GM12872 (cell line): ENCODE results near the gene FAM217B.

Source experiments
- TF ChIP-seq, protein P1 (sequence below): IDR thresholded peaks from 3 replicates; pipeline ENCODE4 v1.5.1; 2011; ENCODE audit warnings: low read depth, mild to moderate bottlenecking, low read length, moderate library complexity; ENCODE audit not compliant: insufficient read depth

FAM217B gene

DNA sequence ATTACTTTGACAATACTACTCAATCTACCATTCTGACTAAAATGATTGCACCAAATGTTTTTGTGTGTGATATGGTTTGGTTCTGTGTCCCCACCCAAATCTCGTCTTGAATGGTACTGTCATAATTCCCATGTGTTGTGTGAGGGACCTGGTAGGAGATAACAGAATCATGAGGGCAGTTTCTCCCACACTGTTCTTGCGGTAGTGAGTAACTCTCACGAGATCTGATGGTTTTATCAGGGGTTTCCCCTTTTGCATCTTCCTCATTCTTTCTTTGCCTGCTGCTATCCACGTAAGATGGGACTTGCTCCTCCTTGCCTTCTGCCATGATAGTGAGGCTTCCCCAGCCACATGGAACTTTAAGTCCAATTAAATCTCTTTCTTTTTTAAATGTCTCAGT is 27.6 kb upstream of the FAM217B start:
- TF ChIP-seq, protein P1, sequence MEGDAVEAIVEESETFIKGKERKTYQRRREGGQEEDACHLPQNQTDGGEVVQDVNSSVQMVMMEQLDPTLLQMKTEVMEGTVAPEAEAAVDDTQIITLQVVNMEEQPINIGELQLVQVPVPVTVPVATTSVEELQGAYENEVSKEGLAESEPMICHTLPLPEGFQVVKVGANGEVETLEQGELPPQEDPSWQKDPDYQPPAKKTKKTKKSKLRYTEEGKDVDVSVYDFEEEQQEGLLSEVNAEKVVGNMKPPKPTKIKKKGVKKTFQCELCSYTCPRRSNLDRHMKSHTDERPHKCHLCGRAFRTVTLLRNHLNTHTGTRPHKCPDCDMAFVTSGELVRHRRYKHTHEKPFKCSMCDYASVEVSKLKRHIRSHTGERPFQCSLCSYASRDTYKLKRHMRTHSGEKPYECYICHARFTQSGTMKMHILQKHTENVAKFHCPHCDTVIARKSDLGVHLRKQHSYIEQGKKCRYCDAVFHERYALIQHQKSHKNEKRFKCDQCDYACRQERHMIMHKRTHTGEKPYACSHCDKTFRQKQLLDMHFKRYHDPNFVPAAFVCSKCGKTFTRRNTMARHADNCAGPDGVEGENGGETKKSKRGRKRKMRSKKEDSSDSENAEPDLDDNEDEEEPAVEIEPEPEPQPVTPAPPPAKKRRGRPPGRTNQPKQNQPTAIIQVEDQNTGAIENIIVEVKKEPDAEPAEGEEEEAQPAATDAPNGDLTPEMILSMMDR = no peak

DNA sequence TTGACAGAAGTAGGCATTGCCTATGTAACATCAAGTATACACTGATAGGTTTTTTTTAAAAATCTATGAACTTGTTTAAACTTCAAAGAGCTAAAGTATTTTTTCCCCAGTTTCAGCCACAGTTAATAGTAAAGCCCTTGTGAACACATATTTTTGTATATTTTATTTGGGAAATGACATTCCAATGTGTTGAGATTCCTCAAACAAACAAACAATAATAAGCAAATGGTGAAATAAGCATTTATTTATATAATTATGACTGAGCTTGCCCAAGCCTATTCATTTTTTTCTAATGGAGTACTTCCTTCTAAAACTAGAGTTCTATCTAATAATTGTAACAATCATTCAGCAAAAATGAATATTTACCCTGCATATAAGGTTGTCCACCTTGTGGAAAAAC is 19.2 kb upstream of the FAM217B start:
- TF ChIP-seq, protein P1 = no peak

DNA sequence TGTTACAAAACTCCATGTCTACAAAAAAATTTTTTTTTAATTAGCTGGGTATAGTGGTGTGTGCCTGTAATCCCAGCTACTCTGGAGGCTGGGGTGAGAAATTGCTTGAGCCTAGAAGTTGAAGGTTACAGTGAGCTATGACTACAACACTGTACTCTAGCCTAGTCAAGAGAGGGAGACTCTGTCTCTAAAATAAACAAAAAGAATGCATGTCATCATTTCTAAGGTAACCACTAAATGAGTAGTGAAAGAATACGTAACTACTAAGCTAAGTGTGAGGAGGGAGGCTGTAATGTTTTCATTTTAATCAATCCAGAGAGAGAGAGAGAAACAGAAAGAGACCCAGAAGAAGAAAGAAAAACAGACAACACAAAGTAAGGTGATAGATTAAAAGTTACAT is 16.7 kb upstream of the FAM217B start:
- TF ChIP-seq, protein P1 = no peak

DNA sequence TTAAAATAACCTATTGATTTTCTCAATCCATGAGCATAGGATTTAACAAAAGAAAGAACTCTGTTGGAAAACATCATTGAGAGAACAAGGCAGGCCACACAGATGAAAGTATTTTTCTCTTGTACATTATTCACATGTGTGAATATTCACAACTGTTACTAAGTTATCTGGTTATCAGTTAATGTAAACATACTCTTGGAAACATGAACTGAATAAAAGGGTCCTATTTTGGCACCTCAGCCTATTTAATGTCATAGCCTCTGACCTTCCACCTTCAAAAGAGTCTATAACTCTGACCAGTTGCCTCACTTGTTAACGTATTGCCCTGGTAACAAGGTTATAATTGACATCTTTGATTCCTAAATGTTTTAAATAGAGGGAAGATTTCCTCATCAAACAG is 14.8 kb upstream of the FAM217B start:
- TF ChIP-seq, protein P1 = no peak

DNA sequence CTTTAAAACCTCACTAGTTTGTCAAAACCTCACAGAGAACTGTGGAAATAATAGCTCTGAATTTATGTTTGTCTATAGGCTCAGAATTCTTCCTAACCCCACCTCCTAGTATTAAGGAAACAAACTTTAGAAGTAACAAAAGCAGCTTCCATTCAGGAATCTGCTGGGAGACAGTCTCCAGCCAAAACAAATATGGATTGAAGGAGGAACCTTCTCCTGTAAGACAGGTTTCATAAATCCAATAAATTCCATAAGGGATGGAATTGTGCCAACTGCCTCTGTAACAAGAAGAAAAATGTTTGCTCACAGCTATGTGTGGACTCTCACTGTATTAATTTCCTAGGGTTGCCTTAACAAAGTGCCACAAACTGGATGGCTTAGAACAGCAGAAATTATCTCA is 14.3 kb upstream of the FAM217B start:
- TF ChIP-seq, protein P1 = no peak

DNA sequence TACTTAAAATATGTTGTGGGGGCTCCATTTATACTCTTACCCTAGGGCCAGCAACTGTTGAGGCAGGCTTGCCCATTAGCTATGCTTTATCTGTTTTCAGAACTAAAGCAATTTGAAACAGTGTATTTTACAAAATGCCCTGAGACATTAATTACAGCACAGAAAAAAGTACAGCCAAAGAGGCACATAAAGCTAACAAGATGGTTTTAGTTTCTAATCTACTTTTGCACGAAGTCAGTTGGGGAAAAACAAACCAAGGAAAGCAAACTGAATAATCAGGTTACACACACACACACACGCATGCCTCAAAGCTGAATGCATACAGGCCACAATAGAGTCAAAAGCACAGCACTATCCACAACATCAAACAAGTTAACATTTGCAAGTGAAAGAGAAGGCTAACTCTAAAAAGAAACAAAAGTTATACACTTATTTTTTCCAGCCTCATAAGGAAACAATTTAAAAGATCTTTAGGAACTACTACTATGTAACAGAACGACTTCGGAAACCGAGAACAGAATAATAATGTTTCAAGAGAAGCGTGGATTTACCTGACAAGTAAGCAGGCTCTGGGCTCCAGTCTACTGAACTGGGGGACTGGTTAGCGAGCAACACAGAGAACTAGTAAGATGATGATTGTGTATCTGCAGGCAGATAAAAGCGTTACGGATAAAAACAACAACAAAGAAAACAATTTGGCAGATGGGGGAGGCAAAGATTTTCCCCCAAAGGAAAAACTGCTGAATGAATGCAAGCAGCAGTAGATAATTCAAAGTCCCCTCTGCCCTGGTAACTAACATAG is 8.5 kb upstream of the FAM217B start:
- TF ChIP-seq, protein P1 = no peak

DNA sequence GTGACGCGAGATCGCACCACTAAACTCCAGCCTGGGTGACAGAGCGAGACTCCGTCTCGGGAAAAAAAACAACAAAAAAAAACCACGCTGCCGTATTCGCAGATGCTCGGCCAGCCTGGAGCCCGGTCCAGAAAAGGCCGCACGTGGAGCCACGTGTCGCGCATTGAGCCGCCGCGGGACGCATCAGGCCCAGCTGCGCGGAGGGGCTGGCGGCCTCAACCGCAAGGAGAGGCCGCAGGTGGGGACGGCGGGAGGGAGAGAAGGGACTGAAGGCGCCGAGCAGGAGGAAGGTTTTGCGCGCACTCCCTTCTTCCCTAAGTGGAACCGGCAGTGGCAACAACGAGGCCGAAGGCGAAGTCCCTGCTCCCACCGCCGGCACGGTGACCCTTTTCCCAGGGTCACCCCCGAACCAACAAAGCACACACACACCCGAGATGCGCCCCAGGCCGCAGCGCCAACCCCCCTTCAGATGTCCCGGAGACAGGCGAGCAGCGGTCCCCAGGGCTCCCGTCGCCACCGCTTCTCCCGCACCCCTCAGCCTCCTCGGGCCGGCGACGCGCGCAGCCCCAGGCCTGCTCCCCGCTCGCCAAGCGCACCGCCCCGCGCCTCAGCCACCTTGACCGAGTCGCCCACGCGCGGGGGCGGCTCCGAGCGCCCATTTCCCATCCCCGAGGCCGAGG is 7.4 kb upstream of the FAM217B start:
- TF ChIP-seq, protein P1 = no peak
